NCI-H1417 (cell line): Measurements from ENCODE around the gene CPNE9.

Experiments used
- DNase-seq, 3 experiments: peaks; one replicate each; lab custom pipeline; 2025; lab: John Stamatoyannopoulos, UW

CPNE9 gene, protein sequence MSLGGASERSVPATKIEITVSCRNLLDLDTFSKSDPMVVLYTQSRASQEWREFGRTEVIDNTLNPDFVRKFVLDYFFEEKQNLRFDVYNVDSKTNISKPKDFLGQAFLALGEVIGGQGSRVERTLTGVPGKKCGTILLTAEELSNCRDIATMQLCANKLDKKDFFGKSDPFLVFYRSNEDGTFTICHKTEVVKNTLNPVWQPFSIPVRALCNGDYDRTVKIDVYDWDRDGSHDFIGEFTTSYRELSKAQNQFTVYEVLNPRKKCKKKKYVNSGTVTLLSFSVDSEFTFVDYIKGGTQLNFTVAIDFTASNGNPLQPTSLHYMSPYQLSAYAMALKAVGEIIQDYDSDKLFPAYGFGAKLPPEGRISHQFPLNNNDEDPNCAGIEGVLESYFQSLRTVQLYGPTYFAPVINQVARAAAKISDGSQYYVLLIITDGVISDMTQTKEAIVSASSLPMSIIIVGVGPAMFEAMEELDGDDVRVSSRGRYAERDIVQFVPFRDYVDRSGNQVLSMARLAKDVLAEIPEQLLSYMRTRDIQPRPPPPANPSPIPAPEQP

DNA sequence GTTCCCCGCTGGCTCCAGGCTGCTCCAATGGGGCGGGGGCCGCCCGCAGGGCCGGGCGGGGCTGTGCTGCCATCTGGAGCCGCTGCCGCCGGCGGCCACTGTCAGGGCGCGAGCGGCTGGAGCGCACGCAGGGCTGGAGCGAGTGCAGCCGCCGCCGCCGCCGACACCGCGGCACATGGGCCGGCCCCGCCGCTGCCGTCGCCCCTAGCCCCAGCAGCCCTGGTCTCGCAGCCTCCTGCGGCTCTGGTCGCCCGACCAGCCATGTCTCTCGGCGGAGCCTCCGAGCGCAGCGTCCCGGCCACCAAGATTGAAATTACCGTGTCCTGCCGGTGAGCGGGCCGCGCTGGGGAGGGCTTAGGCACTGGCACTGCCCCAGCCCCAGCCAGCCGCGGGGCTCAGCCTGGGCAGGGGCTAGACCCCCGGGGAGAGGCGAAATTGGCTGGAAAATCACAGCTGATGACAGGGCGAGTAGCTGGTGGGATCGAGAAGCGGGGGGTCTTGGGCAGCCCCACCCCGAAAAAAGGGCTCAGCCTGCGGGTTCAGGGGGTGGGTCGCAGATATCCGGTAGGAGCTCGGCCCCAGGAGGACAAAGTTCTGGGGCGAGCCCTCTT lies at the start of gene CPNE9:
CPNE9 (plus strand) TSS at position 98 of the 611 bp plus-strand sequence; CDS start at position 262, 164 bp downstream.
- peak in 2 of 3 experiments; percentile 19 to 21 for DNase-seq

DNA sequence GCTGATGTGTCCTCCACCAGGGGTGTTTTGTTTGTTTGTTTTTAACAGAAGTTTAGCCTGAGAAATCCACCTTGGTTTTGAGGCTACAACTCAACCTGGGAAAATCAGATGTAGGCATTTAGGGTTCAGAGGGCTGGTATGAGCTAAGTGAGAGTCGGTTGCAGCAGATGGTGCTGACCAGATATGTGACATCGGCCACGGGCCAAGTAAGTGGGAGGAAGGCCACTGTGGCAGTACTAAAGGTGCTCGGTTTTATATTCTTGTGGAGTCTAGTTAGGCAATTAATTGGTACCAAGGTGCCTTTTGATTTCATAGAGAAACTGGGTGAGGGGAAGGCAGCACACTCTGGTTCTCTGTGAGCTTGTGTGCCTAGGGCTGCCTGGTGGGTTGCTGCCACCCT lies 43.8 kb upstream of the CPNE9 start:
- DNase-seq: no peak

DNA sequence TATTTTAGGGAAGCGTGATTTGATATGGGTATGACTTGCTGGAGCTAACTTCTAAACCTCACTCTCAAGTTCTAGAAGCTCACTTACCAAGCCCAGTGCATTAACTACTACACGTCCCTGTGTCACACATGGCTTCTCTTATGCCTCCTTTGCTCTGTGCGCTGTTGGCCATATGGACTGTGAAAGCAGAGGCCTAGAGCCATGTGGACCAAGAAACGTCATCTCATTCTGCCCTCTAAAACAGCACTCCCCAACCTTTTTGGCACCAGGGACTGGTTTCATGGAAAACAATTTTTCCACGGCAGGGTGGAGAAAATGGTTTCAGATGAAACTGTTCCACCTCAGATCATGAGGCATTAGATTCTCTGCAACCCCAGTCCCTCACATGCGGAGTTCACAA lies 42.7 kb upstream of the CPNE9 start:
- no peak for DNase-seq

DNA sequence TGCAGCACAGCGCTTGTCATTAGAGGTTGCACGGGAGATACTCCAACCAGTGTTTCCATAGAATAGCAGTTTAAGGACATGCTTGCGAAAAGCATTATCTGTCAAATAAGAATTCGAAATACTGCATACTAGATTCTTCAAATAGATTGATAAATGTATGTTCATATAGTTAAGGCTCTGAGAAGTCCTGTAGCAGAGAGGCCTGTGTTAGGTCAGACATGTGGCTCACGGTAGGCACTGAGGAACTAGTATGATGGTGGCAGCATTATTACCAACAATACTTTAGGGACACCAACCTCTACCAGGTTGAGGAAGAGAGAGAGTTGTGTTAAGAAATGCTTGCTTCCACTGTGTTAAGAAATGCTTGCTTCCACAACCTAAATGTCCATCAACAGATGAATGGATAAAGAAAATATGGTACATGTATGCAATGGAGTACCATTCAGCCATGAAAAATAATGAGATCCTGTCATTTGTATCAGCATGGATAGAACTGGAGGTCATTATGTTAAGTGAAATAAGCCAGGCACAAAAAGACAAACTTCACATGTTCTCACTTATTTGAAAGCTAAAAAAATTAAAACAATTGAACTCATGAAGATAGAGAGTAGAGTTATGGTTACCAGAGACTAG lies 39.4 kb upstream of the CPNE9 start:
- no peak for DNase-seq

DNA sequence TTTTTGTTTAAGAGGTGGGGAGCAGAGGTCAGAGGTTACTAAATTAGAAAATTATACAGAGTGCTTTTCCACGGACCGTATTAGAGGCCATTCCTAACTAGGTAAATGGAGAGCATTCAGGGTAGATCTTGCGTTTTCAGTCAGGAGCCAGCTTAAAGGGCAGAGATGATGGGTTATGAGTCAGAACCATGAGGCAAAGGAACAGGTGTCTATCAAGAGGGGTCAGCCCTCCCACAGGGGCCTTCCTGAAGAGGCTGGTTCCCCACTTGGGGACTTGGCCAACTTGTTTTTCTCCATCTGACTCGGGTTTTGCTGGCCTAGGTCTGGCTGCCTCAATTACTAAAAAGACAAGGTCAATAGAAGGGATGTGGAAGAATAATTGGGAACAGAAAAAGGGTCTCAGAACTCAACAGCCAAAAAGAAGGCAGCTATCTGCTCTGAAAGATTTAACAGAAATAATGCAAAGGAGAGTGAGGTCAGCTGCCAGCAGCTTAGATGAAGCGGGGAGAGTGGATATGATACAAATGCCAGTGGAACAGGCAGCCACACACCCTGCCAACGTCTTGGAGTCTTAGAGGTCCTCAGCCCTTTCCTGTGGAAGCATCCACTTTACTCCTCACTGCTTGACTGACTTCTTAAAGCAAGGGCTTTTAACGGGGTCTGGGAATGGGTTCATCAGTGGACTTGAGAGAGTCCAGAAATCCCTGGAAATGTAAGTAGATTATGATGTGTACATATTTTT lies 36.8 kb upstream of the CPNE9 start:
- no peak for DNase-seq

DNA sequence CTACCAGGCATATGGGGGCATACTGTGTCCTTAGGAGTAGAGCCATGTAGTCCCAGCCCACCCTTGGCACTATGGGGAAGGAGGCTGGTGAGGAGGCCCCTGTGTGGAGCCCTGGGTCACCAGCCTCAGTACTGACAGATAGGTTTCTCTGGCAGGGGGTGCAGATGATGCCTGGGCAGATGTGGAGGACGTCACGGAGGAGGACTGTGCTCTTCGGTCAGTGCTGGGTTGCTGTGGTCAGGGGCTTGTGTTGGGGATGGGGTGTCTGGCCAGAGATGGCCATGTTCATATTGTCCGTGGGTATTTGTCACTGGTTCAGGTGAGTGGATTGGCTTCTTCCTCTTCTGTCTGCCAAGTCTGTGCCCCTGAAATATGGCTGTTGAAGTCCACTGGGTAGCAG lies 34.4 kb upstream of the CPNE9 start:
- DNase-seq: no peak

DNA sequence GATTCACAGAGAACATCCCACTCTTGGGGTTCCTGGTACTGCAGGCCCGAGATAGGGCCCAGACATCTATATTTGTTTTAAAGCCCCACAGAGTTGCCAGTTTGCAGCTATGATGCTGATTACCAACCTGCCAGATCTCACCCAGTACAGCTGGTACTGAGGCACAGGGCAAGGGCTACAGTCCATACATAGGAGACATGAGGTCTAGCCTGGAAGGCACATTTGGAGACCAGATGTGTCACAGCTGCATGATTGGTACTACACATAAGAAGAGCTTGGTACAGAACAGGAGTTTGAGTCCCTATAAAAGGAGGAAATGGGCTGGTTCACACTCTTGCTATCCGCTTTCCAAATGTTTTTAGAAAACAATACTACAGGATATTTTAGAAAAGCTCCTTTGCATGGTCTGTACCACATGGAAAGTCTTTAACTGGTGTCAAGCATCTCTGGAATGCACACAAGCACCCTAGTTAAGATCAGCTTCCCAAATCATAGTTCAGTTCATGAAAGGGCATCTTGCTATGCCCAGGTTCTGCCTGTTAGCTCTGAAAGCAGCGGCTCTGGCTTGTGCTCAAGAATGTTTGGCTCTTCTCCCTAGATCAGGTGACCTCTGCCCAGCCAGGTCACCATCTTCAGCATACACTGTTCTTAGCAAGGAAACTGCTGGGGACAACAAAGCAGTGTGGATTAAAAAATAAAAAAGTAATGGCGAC lies 33.8 kb upstream of the CPNE9 start:
- no peak for DNase-seq

DNA sequence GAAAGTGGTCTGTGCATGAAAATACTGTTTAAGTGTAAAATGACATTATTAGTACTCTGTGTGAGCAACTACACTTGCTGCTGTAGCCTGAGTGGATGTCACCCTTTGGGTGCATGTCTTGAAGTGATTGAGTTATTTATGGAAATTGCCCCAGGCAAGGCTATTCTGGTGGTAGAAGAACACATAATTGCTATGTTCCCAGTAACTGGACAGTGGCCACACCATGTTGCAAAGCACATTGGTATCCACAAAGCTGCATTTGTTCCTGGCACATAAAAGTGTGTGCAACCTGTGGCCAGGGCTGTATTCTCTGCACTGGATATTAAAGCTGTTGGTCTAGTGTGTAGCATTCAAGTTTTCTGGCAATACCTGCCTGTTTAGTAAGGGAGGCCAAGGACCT lies 30.6 kb upstream of the CPNE9 start:
- no peak for DNase-seq

DNA sequence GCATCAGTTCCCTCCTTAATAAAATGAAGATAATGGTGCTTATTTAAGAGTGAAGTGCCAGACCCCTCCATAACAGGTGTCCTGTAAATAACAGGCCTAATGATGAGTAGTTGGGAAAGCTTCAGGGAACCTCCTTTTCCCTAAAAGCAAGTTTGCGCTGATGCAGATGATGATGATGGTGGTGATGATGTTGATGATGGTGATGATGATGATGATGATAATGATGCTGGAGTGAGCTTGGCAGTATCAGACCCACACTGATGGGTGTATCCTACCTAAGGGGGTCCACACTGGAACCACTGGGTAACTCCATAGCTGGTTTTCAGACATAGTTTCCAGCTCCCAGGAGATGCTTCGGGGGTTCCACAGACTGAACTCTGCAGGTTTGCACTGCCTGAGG lies 29.9 kb upstream of the CPNE9 start:
- no peak for DNase-seq

DNA sequence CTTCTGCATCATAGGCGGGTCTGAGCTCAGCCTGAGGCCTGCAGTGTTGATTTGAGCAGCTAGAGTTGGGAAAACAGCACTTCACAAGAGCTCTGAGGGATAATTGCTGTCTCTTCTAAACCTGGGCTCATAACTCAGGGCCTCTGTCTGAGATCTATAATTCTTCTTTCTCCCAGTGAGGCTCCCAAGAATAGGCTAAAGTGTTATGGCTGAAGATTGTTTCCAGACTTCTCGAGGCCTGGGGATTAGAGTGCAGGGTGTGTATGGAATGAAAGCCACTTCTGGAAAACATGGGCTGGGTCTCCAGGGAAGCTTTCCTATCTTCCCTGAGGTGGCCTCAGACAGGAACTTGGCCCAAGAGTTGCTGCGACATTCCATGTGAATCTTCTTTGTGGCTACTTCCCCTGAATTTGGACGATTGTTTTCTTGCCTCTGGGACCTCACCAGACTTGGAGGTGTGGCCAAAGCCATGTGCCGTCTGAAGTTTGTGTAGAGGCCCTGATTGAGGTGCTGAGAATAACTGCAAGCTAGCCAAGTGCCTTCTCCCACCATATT lies 27.8 kb upstream of the CPNE9 start:
- DNase-seq: no peak

DNA sequence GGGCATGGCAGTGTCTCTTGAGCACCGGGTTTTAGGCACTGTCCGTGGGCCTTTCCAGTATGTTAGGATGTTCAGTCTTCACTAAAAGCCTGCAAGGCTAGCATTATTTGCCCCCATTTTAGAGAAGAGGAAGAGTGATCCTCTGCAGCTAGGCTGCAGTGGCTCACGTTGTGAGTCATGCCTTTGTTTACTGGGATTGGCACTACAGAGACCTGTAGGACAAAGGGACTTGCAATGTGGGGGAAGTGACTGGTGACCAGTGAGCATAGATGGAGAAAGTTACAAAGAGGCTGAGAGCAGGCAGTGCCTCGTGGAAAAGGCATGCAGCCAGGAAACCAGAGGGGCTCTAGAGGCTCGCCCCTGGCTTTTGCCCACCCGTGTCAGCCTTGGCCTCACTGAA lies 26.8 kb upstream of the CPNE9 start:
- no peak for DNase-seq

DNA sequence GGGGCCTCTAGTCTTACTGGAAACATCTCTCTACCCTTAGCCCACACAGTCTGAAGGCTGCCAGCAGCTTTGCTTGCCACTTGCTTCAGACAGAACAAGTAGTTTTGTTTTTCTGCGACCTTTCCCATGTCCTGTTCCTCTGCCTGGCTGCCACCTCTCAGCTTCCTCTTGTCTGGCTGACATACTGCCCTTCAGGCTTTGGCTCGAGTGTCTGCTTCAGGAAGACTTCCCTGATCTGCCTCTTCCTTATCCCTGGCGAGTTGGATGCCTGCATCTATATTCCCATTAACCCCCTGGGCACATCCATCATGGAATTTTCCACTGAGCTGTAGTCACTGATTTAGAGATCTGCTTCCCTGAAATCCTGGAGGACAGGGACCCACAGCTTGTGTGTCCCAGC lies 25.1 kb upstream of the CPNE9 start:
- no peak for DNase-seq

DNA sequence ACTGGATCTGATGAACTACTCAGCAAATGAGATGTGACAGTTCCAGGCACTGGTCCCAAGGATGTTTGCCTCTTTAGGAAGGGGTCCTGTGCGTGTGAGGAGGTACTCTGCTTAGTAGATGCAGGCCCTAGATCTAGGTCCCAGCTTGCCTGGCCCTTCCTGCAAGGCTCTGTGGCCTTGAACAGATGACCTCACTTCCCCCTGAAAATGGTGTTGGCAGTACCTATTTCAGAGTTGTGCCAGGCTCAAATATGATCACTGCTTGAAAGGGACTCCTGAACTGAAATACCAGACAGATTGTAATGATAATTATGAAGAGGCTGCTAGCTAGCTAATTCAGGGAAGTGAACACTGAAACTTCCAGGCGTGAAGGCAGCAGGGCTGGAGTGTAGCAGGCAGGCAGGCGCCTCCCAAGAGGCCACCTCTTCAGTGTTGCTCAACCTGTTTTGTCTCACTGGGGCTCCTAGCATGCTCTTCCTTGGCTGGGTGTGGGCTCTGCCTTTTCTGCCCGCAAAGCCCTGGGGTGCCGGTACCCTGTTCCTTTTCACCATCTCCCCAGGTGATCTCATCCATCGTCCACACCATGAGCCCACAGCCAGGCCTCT lies 24.1 kb upstream of the CPNE9 start:
- DNase-seq: no peak

DNA sequence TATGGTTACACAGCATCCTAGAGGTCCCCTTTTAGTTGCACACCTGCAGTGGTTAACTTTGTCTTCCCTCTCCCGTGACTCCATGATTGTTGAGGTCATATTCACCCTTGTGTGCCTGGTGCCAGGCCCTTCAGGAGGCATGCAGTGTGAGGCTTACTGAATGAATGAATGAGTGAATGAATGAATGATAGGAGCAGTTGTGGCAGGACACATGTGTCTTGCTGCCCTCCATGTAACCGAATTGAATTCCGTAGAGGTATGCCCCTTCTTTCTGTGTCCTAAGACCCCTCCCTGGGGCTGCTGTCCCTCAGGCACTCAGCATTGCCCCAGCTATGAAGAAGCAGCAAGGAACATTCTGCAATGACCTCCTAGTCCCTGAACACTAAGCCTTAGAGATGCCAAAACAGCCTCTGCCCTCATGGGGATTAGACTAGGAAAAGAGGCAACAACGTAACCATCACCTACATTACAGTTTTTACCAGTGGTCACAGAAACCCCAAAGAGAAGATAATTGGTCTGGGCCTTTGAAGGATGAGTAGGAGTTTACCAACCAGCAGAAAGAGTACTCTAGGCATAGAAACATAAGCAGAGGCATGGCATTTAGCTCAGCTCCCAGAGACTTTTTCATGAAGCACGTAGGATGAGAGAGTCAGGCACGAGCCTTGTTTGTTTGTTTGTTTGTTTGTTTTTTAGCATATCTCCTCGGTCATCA lies 22.5 kb upstream of the CPNE9 start:
- DNase-seq: no peak

DNA sequence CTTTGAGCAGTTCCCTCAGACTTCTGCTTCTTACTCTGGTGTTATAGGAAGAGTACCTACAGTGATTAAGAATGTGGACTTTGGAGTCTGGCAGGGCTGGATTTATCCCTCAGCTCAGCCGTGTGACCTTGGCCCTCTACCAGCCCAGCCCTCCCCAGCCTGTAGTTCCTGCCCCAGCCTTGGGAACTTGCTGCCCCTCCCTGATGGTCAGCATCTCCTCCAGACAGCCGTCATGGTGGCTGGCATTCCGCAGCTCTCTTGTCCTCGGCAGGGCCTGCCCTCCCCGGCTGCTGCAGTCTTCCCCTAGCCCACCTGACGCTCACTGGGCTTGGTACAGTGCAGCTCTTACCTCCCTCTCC lies 21.9 kb upstream of the CPNE9 start:
- no peak for DNase-seq

DNA sequence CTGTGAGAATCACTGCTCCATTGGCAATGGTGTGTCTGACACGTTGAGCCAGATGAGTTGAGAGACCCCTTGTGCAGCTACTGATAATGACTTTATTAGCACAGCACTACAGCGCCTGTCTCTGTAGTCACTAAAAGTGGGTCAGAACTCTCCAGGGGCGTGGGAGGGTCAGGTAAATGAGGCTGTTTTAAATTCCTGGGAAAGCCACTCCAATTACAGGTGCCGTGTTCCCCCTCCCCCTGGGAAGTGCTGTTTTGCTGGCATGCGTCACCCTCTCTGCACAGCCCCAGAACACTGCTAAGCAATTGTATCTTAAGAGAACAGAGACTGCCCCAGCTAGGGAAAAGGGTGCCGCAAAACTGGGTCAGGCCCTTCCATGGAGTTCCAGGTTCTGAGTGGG lies 21.5 kb upstream of the CPNE9 start:
- DNase-seq: no peak

DNA sequence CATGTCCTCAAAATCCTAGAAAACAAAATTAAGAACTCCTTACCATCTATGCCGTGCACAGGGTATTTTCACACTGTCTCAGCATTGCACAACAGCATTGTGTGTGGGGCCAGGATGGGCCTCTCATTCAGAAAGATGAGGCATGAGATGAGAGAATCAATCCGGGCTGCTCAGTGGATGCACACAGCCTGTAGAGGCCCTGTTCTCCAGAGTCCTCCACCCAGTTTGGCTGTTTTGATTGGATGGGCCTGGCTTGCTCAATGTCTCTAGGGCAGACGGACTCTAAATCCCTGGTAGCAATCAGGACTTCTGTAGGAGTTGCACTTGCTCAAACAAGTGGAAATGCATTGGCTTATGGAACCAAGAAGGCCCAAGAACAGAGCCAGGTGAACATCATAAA lies 20.2 kb upstream of the CPNE9 start:
- DNase-seq: no peak

DNA sequence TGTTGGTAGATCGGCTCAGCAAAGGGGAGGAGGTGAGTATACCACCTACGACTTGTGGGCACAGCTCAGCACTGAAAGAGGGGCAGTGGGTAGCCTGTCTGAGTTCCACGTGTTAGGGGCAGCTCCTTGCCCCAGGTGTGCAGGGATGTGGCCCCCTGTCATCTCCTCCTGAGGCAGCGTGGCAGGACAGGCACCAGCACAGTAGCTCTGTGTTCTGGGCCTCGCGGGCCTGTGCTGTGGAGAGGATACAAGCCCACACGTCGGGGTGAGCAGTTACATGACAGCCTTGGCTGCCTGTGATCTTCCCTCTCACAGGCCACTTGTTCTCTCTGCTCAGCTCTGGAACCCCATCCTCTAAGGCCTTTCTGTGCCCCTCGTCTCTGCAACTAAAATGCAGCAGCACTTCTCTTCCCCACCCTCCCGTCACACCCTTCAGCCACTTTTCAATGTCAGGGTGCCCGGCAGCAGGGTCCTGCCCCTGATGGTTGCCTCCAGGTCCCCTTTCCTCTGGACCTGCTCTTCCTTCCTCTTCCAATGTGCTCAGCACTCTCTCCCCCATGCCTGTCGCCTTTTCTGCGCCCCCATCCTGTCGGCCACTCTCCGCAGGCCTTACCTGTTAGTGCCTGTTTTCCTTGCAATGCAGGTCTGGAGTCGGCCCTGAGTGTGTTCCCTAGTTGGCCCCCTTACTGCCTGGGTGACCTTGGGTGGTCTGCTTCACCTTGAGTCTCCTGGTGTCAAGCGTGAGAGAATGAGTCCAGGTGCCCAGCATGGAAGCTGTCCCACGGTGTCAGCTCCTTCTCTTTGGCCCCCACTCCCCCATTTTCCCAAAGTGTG lies 18.2 kb upstream of the CPNE9 start:
- no peak for DNase-seq

DNA sequence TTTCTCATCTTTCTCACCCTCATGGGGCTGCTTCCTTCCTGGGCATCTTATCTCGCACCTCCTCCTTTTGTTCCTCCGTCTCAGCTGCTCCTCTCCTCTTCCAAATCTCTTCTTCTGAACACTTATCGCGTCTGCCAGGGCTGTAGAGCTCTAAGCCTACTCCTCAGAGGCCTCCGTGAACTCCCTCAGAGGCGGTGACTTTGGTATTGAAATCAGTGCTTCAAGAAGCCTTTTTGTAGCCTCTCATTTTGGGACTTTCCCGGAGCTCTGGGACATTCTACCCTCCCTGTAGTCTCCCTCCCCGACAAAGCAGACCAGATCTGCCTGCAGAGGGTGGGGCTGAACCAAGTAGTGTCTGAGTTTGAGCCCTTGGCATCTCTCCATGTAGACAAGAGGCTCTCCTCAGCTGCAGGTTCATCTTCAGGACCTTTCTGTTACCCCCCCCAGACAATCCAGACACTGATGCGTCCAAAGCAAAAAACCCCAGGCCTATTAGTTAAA lies 17.5 kb upstream of the CPNE9 start:
- DNase-seq: no peak
